ENCODE measurements around the gene TOPBP1.
"Not testable (repeated sequence)": the region's sequence is repeated elsewhere in the genome, so short reads cannot be mapped to it uniquely, and the experiment has no call there.

TOPBP1 gene

GRCh38 chr3:133661454-133662277, at the start of gene TOPBP1:
TSS of gene TOPBP1 (minus strand) at chr3:133661941. CDS start at chr3:133661127, 814 bp downstream.
- DNase-seq, result peak; percentile 90

- DNase-seq, result no peak
Measured at GRCh38 chr3:133711013-133711412, 49.3 kb upstream of the TOPBP1 start.

GRCh38 chr3:133709139-133709750, 47.5 kb upstream of the TOPBP1 start:
- DNase-seq, result no peak

- no peak for DNase-seq
Measured at GRCh38 chr3:133706033-133706432, 44.3 kb upstream of the TOPBP1 start.

GRCh38 chr3:133703915-133704314, 42.2 kb upstream of the TOPBP1 start:
- no peak for DNase-seq

- no peak for DNase-seq
Measured at GRCh38 chr3:133701435-133702358, 40.0 kb upstream of the TOPBP1 start.

- DNase-seq, result no peak
Measured at GRCh38 chr3:133700351-133700750, 38.6 kb upstream of the TOPBP1 start.

- DNase-seq, result no peak
Measured at GRCh38 chr3:133699903-133700302, 38.2 kb upstream of the TOPBP1 start.

- no peak for DNase-seq
Measured at GRCh38 chr3:133699467-133699866, 37.7 kb upstream of the TOPBP1 start.

- DNase-seq, result no peak
Measured at GRCh38 chr3:133697960-133698359, 36.2 kb upstream of the TOPBP1 start.

- no peak for DNase-seq
Measured at GRCh38 chr3:133695560-133696171, 33.9 kb upstream of the TOPBP1 start.

GRCh38 chr3:133694288-133695268, 32.8 kb upstream of the TOPBP1 start:
- no peak for DNase-seq

GRCh38 chr3:133693821-133694220, 32.1 kb upstream of the TOPBP1 start:
- no peak for DNase-seq

- DNase-seq, result no peak
Measured at GRCh38 chr3:133692759-133693158, 31.0 kb upstream of the TOPBP1 start.

GRCh38 chr3:133691273-133692107, 29.7 kb upstream of the TOPBP1 start:
- no peak for DNase-seq

- not testable (repeated sequence) for DNase-seq
Measured at GRCh38 chr3:133677993-133678392, 16.3 kb upstream of the TOPBP1 start.

- DNase-seq, result no peak
Measured at GRCh38 chr3:133676336-133677118, 14.8 kb upstream of the TOPBP1 start.

- DNase-seq, result no peak
Measured at GRCh38 chr3:133675631-133676335, 14.0 kb upstream of the TOPBP1 start.

- DNase-seq, result no peak
Measured at GRCh38 chr3:133674290-133674919, 12.7 kb upstream of the TOPBP1 start.
